Small intestine (tissue), 16 donors: ENCODE results near the gene KCNK2. TPM values are rescaled to one million over a fixed set of nuclear protein-coding genes. Genes with fewer than 3 reads are reported as not detected.
A peak's percentile ranks its signal among the peaks of the same experiment; 100 is the strongest.

Source experiments
- DNase-seq, 2 donors: peaks; one replicate each; pipeline versions ENCODE4 v3.0.0 to v3.0.0-alpha.2; 2013
- FAIRE-seq: peaks from 2 replicates; lab custom pipeline; 2012; peaks lifted over from hg19 to GRCh38; lab: Jason Lieb, UNC
- H3K27ac ChIP-seq, 3 donors: one replicate each; pipeline ENCODE4 v1.5.1; 2013; ENCODE audit warnings: low read length in 2 of 3, mild to moderate bottlenecking in 2 of 3, control low read depth in 1 of 3, inconsistent platforms in 1 of 3, low read depth in 1 of 3, moderate library complexity in 1 of 3
- H3K27me3 ChIP-seq, 3 donors: one replicate each; pipeline ENCODE4 v1.6.1; 2013; ENCODE audit warnings: low read length in 3 of 3, inconsistent platforms in 1 of 3; ENCODE audit not compliant: control insufficient read depth in 3 of 3, insufficient read depth in 3 of 3
- H3K36me3 ChIP-seq, 3 donors: one replicate each; pipeline ENCODE4 v1.6.1; 2013; ENCODE audit warnings: low read length in 3 of 3, inconsistent platforms in 1 of 3, low read depth in 1 of 3, mild to moderate bottlenecking in 1 of 3, moderate library complexity in 1 of 3; ENCODE audit not compliant: control insufficient read depth in 3 of 3, insufficient read depth in 2 of 3
- H3K4me1 ChIP-seq, 3 donors: one replicate each; pipeline ENCODE4 v1.6.1; 2013; ENCODE audit warnings: low read length in 2 of 3, inconsistent platforms in 1 of 3, low read depth in 1 of 3, mild to moderate bottlenecking in 1 of 3, moderate library complexity in 1 of 3; ENCODE audit not compliant: control insufficient read depth in 3 of 3, insufficient read depth in 2 of 3
- H3K4me3 ChIP-seq, 3 donors: one replicate each; pipeline ENCODE4 v1.5.1; 2013; ENCODE audit warnings: low read length in 3 of 3, control low read depth in 1 of 3, inconsistent platforms in 1 of 3, low read depth in 1 of 3, mild to moderate bottlenecking in 1 of 3, moderate library complexity in 1 of 3
- H3K9me3 ChIP-seq, 2 donors: one replicate each; pipeline ENCODE4 v1.6.1; 2013; ENCODE audit warnings: low read depth in 1 of 2, low read length in 1 of 2; ENCODE audit not compliant: control insufficient read depth in 2 of 2, insufficient read depth in 1 of 2
- WGBS, 3 donors: extraction: QIAGEN DNeasy Blood & Tissue Kit; methylation state at CpG; one replicate each; pipeline ENCODE4 v1.1.7; 2013; 5-methylcytosine and 5-hydroxymethylcytosine counted together
- long read RNA-seq, 10 donors: transcript quantifications; one replicate each; lab custom pipeline, GENCODE V29; 2026
- polyA plus RNA-seq, 4 donors: library from polyadenylated mRNA; stranded (reverse) in 3 of 4; unstranded in 1 of 4; fragments of 200-250 nt in 3 of 4; fragments of 120-200 nt in 1 of 4; gene quantifications; one replicate each; pipeline versions ENCODE4 v1.2.1 to v1.2.3, GENCODE V29; 2013
- donor health status: healthy with polysubstance abuse.
- donor health status: control.
- donor health status: control.
- donor health status: Bipolar disorder and iron deficiency.
- donor health status: healthy.

The KCNK2 gene
- polyA plus RNA-seq: 1 to 10 TPM in 3 of 4 donors, not detected in 1; 1.4 to 2.2 (median 1.9) TPM
- long read RNA-seq, donor 1: 0 reads
- long read RNA-seq, donor 2: 0 reads
- long read RNA-seq, donor 3: 0 reads
- long read RNA-seq, donor 4: 0 reads
- long read RNA-seq, donor 5: 0 reads
- long read RNA-seq, donor 6: 0 reads
- long read RNA-seq, donor 7: 0 reads
- long read RNA-seq, donor 8: 0 reads
- long read RNA-seq, donor 9: 0 reads
- long read RNA-seq, donor 10, partial matches to known transcripts: 0 of 1 reads
- long read RNA-seq, donor 10, other reads (novel, unspliced or antisense): 0 of 1 reads

DNA sequence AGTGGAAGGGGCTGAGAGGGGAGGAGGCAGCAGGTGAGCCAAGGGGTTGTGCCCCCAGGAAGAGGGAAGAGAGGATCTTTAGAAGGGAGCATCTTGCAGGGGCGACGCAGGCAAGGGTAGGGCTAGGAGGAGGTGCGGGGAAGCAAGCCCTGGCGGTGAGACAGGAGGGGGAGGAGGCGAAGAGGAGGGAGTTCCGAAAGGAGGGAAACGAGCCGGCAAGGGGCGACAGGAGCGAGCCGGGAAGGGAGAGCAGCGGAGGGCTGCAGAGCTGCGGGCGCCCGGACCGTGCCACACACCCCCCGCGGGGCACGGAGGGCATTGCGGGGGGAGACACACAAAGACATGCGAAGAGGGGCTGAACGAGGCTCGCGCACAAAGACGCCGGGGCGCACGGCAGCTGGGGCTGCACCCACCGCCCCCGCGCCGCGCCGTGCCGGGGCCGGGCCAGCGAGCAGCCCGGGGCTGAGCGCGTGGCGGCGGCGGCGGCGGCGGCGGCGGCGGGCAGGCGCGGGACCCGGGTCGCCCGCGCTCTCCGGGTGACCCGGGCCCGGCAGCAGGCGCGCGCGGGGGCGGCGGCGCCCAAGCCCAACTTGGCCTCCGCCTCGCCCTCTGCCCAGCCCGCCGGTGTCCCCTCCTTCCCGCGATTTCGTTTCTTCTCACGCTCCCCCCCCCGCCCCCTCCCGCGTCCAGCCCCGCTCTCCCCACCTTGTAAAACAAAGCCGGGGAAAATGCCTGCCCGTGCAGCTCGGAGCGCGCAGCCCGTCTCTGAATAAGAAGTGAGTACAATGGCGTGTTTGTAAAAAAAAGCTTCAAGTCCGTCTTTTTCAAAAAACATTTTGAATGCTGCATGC lies at the start of gene KCNK2:
KCNK2 (plus strand) TSS at position 206 of the 851 bp plus-strand sequence. CDS start 649 bp downstream, outside the sequence.
- Histone ChIP-seq H3K36me3 (no peaks in the 10 kb centered on the region), H3K4me1 (peaks cover 0 to 5% (median 0%) of the 10 kb centered on the region in 3 donors), H3K27me3 (peaks cover 2 to 43% (median 16%) of the 10 kb centered on the region in 3 donors), H3K9me3 (no peaks in the 10 kb centered on the region), H3K27ac (peak within 1 kb of the TSS in 1 of 3 donors; percentile 7), H3K4me3 (peak within 1 kb of the TSS in 2 of 3 donors; percentile 3 to 38)
- FAIRE-seq: no peak
- 1 to 3% (median 2%) methylated on average over 24 to 85 of the region's 85 CpGs for WGBS, 3 donors
- peak in 1 of 2 donors; percentile 12 for DNase-seq

GRCh38 chr1:215032911-215033526 lies 49.5 kb upstream of the KCNK2 start:
- no peaks in the 10 kb centered on the region for H3K27me3 ChIP-seq
- no peak overlapping the region for H3K4me3 ChIP-seq
- H3K27ac ChIP-seq: no peak overlapping the region
- no peaks in the 10 kb centered on the region for H3K4me1 ChIP-seq
- FAIRE-seq (no peak), DNase-seq (no peak)
- no peaks in the 10 kb centered on the region for H3K9me3 ChIP-seq
- 78 to 91% (median 90%) methylated on average over 1 of the region's 1 CpG for WGBS, 3 donors
- H3K36me3 ChIP-seq: no peaks in the 10 kb centered on the region

GRCh38 chr1:215040190-215040589 lies 42.3 kb upstream of the KCNK2 start:
- no peaks in the 10 kb centered on the region for H3K36me3 ChIP-seq
- FAIRE-seq (no peak), DNase-seq (no peak)
- no peaks in the 10 kb centered on the region for H3K9me3 ChIP-seq
- H3K4me1 ChIP-seq: no peaks in the 10 kb centered on the region
- H3K27me3 ChIP-seq: no peaks in the 10 kb centered on the region
- no peak overlapping the region for H3K4me3 ChIP-seq
- 55 to 69% (median 61%) methylated on average over 2 of the region's 2 CpGs for WGBS, 3 donors
- no peak overlapping the region for H3K27ac ChIP-seq

- Histone ChIP-seq H3K36me3 (no peaks in the 10 kb centered on the region), H3K4me3 (no peak overlapping the region), H3K9me3 (no peaks in the 10 kb centered on the region), H3K27ac (no peak overlapping the region), H3K27me3 (no peaks in the 10 kb centered on the region), H3K4me1 (no peaks in the 10 kb centered on the region)
- 72 to 86% (median 79%) methylated on average over 1 of the region's 1 CpG for WGBS, 3 donors
- DNase-seq (no peak), FAIRE-seq (no peak)
Observed at GRCh38 chr1:215043401-215043800, 39.1 kb upstream of the KCNK2 start.

DNA sequence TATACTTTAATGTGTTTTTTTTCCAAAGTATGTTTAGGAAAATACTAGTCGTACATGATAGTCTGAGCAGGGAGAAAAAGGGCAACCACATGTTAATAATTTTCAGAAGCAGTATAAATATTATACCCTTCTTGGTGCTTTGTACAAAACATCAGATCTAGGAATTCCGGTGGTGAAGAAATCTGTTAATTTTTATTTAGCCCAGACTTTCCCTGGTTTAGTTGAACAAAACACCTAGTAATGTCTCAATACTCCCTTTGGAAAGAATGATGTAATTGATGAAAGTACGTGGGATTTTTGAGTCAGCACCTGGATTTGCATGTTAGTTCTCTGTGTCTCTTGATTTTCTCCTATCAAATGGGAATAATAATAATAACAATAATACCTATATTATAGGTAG lies 38.4 kb upstream of the KCNK2 start:
- no peak for DNase-seq
- Histone ChIP-seq H3K27ac (no peak overlapping the region), H3K36me3 (no peaks in the 10 kb centered on the region), H3K9me3 (no peaks in the 10 kb centered on the region), H3K27me3 (no peaks in the 10 kb centered on the region), H3K4me3 (no peak overlapping the region), H3K4me1 (no peaks in the 10 kb centered on the region)
- 82 to 86% (median 83%) methylated on average over 3 of the region's 3 CpGs for WGBS, 3 donors
- no peak for FAIRE-seq

- no peak overlapping the region for H3K4me3 ChIP-seq
- no peak overlapping the region for H3K27ac ChIP-seq
- DNase-seq (no peak), FAIRE-seq (no peak)
- no peaks in the 10 kb centered on the region for H3K27me3 ChIP-seq
- H3K9me3 ChIP-seq: no peaks in the 10 kb centered on the region
- no peaks in the 10 kb centered on the region for H3K4me1 ChIP-seq
- H3K36me3 ChIP-seq: no peaks in the 10 kb centered on the region
- WGBS, 3 donors: 70 to 85% (median 72%) methylated on average over 5 of the region's 5 CpGs
Observed at GRCh38 chr1:215045698-215046308, 36.7 kb upstream of the KCNK2 start.

- no peaks in the 10 kb centered on the region for H3K4me1 ChIP-seq
- no peak overlapping the region for H3K27ac ChIP-seq
- no peak for DNase-seq
- no peak overlapping the region for H3K4me3 ChIP-seq
- H3K36me3 ChIP-seq: no peaks in the 10 kb centered on the region
- FAIRE-seq: no peak
- H3K27me3 ChIP-seq: peaks cover 0 to 1% (median 0%) of the 10 kb centered on the region in 3 donors
- no peaks in the 10 kb centered on the region for H3K9me3 ChIP-seq
Observed at GRCh38 chr1:215052256-215053015, 30.1 kb upstream of the KCNK2 start.
